Adrenal gland (tissue), 12 donors: ENCODE measurements around the gene KIAA1755. TPM values are rescaled to one million over a fixed set of nuclear protein-coding genes. Genes with fewer than 3 reads are reported as not detected.

ENCODE experiments used
- DNase-seq, 7 donors: peaks; one replicate each; pipeline ENCODE4 v3.0.0-alpha.2; 2019 to 2020
- H3K27ac ChIP-seq, 5 donors: fragments of 200-600 bp; sonication (generic) in 4 of 5; 1 replicate in 3 of 5; 2 replicates in 2 of 5; pipeline versions ENCODE4 v1.5.1 to v1.8.0; 2016 to 2020; ENCODE audit warnings: mild to moderate bottlenecking in 1 of 5
- H3K27me3 ChIP-seq: fragments of 200-600 bp; 2 replicates; pipeline ENCODE4 v1.8.0; 2021
- H3K36me3 ChIP-seq, 2 donors: fragments of 200-600 bp; replicated peaks in 1 of 2; 1 replicate in 1 of 2; 2 replicates in 1 of 2; pipeline versions ENCODE4 v1.5.1 to v1.8.0; 2018 to 2022
- H3K4me1 ChIP-seq, 2 donors: fragments of 200-600 bp; replicated peaks in 1 of 2; 1 replicate in 1 of 2; 2 replicates in 1 of 2; pipeline versions ENCODE4 v1.5.1 to v1.8.0; 2018 to 2021
- H3K4me3 ChIP-seq, 4 donors: fragments of 200-600 bp; sonication (generic) in 3 of 4; one replicate each; pipeline ENCODE4 v1.5.1; 2016 to 2018
- H3K9me3 ChIP-seq, 3 donors: fragments of 200-600 bp; sonication (generic) in 1 of 3; replicated peaks in 1 of 3; 1 replicate in 2 of 3; 2 replicates in 1 of 3; pipeline versions ENCODE4 v1.5.1 to v1.8.0; 2016 to 2021
- POLR2A ChIP-seq, 2 donors: fragments of 450-650 bp; IDR thresholded peaks; one replicate each; pipeline ENCODE4 v1.6.1; 2017; ENCODE audit warnings: antibody characterized with exemption in 2 of 2, mild to moderate bottlenecking in 2 of 2, moderate library complexity in 1 of 2
- WGBS, 4 donors: extraction: QIAGEN DNeasy Blood & Tissue Kit in 2 of 4; methylation state at CpG; one replicate each; pipeline versions ENCODE4 v1.1.5 to v1.1.7; 2013 to 2017; 5-methylcytosine and 5-hydroxymethylcytosine counted together
- intact Hi-C, 2 donors: fragments of 100-400 bp; cut with DNase I; formaldehyde crosslinking; loops; one replicate each; pipeline versions ENCODE4 v1.14.1 to v1.15.0; 2022 to 2023
- polyA plus RNA-seq, 3 donors: library from polyadenylated mRNA; stranded (reverse); fragments of 200-250 nt in 2 of 3; fragments of 350-450 nt in 1 of 3; fragmentation: Illumina TruSeq in 1 of 3; extraction: RNeasy Lipid Tissue Mini Kit (QIAGEN cat#74804) in 1 of 3; gene quantifications; one replicate each; pipeline ENCODE4 v1.2.3, GENCODE V29; 2013 to 2014
- total RNA-seq, 9 donors: library from RNA; depleted of rRNA in 4 of 9; stranded (reverse); fragments of >200 nt in 4 of 9; fragments of 120-200 nt in 1 of 9; fragmentation: NEBNext Ultra II Directional in 1 of 9; extraction: Animal tissue kit (Norgen Biotek cat#: 25700) in 1 of 9; gene quantifications; one replicate each; pipeline versions ENCODE4 v1.1.0 to v1.2.4, GENCODE V29; 2013 to 2023
- TF ChIP-seq, protein P1 (sequence below), 6 experiments: fragments of 450-650 bp in 4 of 6; fragments of 200-600 bp in 2 of 6; sonication (generic) in 1 of 6; IDR thresholded peaks; 1 replicate in 5 of 6; 2 replicates in 1 of 6; pipeline versions ENCODE4 v1.5.1 to v1.8.0; 2016 to 2021; ENCODE audit warnings: antibody characterized with exemption in 6 of 6, mild to moderate bottlenecking in 2 of 6, moderate library complexity in 1 of 6
- donor health status: healthy with polysubstance abuse.
- donor health status: Bipolar disorder and iron deficiency.
- donor health status: DM: yes; HTN: yes; CAD: no.
- donor health status: DM: no; HTN: no; CAD: no.
- donor health status: DM: no; HTN: no; CAD: no.
- donor health status: DM: yes; HTN: yes; CAD: no.

KIAA1755 gene
- total and polyA plus RNA-seq, 12 donors = 0.42 to 8.0 (median 2.0) TPM

DNA sequence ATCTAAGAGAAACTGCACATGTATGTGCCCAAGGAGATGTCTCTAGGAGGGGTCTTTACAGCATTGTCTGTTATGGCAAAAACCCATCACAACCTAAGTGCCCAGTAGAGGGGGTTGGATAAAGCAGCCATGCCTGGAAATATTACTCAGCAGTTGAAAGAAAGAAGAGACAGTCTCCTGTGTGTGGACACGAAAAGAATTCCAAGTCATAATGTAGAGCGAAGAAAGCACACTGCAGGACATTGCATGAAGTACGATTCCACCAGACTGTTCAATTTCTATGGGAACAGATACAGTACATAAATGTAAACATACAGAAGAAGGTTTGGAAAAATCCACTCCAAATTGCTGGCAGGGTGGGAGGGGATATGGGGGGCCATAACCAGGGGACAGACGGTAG, 88.1 kb downstream of the KIAA1755 start:
- H3K9me3 ChIP-seq = no peaks in the 10 kb centered on the region
- H3K4me3 ChIP-seq = no peak overlapping the region
- H3K27me3 ChIP-seq = no peaks in the 10 kb centered on the region
- TF ChIP-seq, protein P1, sequence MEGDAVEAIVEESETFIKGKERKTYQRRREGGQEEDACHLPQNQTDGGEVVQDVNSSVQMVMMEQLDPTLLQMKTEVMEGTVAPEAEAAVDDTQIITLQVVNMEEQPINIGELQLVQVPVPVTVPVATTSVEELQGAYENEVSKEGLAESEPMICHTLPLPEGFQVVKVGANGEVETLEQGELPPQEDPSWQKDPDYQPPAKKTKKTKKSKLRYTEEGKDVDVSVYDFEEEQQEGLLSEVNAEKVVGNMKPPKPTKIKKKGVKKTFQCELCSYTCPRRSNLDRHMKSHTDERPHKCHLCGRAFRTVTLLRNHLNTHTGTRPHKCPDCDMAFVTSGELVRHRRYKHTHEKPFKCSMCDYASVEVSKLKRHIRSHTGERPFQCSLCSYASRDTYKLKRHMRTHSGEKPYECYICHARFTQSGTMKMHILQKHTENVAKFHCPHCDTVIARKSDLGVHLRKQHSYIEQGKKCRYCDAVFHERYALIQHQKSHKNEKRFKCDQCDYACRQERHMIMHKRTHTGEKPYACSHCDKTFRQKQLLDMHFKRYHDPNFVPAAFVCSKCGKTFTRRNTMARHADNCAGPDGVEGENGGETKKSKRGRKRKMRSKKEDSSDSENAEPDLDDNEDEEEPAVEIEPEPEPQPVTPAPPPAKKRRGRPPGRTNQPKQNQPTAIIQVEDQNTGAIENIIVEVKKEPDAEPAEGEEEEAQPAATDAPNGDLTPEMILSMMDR (IDR thresholded peaks at IDR 0.05) = no peak
- TF ChIP-seq POLR2A (IDR thresholded peaks at IDR 0.05) = no peak
- no peak overlapping the region for H3K27ac ChIP-seq
- H3K36me3 ChIP-seq = no peaks in the 10 kb centered on the region
- no peak for DNase-seq
- peaks cover 9 to 25% of the 10 kb centered on the region in 2 donors for H3K4me1 ChIP-seq
- intact Hi-C loops = no loop called here
- WGBS, 4 donors = 70 to 81% (median 78%) methylated on average over 4 of the region's 4 CpGs

DNA sequence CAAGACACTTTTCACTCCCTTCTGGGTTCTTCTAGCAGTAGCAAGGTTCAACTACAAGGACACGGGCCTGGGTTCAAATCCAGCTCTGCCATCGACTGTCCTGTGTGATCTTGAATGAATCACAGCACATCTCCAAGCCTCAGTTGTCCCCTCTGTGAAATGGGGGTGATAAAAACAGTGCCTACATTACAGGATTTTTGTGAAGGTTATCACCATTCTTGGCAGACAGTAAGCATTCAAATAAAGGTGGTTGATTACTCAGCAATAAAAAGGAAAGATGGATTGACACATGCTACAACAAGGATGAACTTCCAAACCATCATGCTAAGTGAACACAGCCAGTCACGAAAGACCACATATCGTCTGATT, 88.9 kb downstream of the KIAA1755 start:
- no peak for TF ChIP-seq POLR2A (IDR thresholded peaks at IDR 0.05)
- Histone ChIP-seq H3K9me3 (no peaks in the 10 kb centered on the region), H3K4me3 (no peak overlapping the region), H3K36me3 (no peaks in the 10 kb centered on the region), H3K4me1 (peaks cover 9 to 25% of the 10 kb centered on the region in 2 donors), H3K27me3 (no peaks in the 10 kb centered on the region), H3K27ac (peak overlapping the region in 2 of 5 donors; percentile 8 to 39)
- 64 to 87% (median 66%) methylated on average over 4 of the region's 4 CpGs for WGBS, 4 donors
- intact Hi-C loops = no loop called here
- no peak for DNase-seq

DNA sequence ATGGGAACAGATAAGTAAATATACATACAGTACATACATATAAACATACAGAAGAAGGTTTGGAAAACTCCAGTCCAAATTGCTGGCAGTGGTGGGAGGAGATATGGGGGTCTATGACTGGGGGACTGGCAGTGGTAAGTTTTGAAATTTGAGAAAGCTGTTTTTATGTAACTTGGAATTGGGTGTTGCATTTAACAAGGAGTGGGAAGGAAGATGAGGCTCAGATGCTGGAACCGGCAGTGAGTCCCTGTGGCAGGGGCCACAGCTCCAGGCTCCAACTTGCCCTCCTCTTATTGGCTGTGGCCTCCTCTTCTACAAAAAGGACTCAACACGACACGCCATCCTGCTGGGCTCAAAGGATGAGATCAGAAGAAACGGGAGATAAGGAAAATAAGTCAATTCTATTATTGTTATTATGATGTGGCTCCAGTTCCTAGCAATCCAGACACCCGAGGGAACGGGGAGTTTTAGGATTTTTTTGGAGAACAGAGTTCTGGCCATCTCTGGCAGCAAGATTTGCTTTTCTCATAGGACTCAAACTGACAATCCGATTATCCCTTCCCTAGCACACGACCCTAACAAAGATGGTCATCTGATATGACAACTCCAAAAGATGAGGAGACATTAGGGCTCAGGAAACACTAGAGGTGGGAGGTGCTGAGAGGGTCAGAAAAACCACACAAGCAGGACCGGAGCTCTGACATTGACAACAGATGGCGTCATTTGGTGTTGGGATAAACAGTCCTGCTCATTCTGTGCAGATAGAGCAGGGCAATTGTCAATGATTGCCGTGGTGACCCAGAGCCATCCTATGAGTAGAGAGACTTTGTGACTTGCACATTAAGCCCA, 89.5 kb downstream of the KIAA1755 start:
- intact Hi-C loops = no loop called here
- Histone ChIP-seq H3K9me3 (no peaks in the 10 kb centered on the region), H3K27me3 (no peaks in the 10 kb centered on the region), H3K4me3 (no peak overlapping the region), H3K36me3 (no peaks in the 10 kb centered on the region), H3K4me1 (peaks cover 9 to 25% of the 10 kb centered on the region in 2 donors), H3K27ac (peak overlapping the region in 2 of 5 donors; percentile 39 to 59)
- 52 to 63% (median 60%) methylated on average over 10 to 11 of the region's 11 CpGs for WGBS, 4 donors
- TF ChIP-seq, protein P1 (IDR thresholded peaks at IDR 0.05) = no peak
- DNase-seq = no peak

DNA sequence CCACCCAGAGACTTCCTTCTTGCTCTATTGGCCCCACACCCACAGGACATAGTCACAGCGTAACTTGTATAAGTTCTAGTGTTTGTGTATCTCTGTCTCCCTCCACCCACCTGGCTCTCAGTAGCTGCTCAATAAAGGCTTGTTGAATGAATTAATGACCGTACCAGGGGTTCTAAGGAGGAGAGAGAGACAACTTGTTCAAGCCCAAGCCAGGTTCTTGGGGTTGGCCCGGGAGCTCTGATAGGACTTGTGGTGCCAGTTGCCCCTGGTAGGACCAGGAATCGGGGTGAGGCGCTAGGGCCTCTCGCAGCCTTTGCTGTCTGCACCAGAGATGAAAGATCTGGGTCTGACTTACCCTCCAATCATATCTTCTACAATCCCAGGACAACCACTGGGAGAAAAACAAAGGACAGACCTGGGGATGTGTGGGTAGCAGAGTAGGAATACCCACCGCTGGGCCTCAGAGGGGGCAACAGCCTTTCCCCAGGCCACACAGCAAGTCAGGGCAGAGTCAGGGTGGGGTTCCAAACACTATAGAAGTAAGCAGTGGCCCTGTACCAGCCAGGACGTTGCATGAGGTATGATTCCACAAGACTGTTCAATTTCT, 90.2 kb downstream of the KIAA1755 start:
- TF ChIP-seq, protein P1 (IDR thresholded peaks at IDR 0.05) = no peak
- no peak for TF ChIP-seq POLR2A (IDR thresholded peaks at IDR 0.05)
- Histone ChIP-seq H3K4me3 (no peak overlapping the region), H3K9me3 (no peaks in the 10 kb centered on the region), H3K4me1 (peaks cover 9 to 25% of the 10 kb centered on the region in 2 donors), H3K27ac (peak overlapping the region in 2 of 5 donors; percentile 20 to 59), H3K36me3 (no peaks in the 10 kb centered on the region), H3K27me3 (no peaks in the 10 kb centered on the region)
- DNase-seq = no peak
- intact Hi-C loops = no loop called here
- 58 to 90% (median 61%) methylated on average over 6 to 8 of the region's 8 CpGs for WGBS, 4 donors
